Neural progenitor cell (in vitro differentiated cells): ENCODE results near the gene ANKRD11. TPM values are rescaled to one million over a fixed set of nuclear protein-coding genes. Genes with fewer than 3 reads are reported as not detected.

Source experiments
- DNase-seq: peaks from one replicate; pipeline ENCODE4 v3.0.0-alpha.2; 2016; ENCODE audit warnings: low spot score
- H2AFZ ChIP-seq: fragments of 200-600 bp; sonication (generic); replicated peaks from 2 replicates; pipeline ENCODE4 v1.6.1; 2016; ENCODE audit warnings: antibody characterized with exemption
- H3F3A ChIP-seq: fragments of 200-600 bp; sonication (generic); 2 replicates; pipeline ENCODE4 v1.6.1; 2016; ENCODE audit warnings: antibody characterized with exemption, low read depth
- H3K27ac ChIP-seq: fragments of 200-600 bp; sonication (generic); 2 replicates; pipeline ENCODE4 v1.5.1; 2016; ENCODE audit warnings: mild to moderate bottlenecking
- H3K27me3 ChIP-seq: fragments of 200-600 bp; sonication (generic); 2 replicates; pipeline ENCODE4 v1.6.1; 2016; ENCODE audit warnings: mild to moderate bottlenecking, moderate library complexity
- H3K36me3 ChIP-seq: fragments of 200-600 bp; sonication (generic); 2 replicates; pipeline ENCODE4 v1.5.1; 2016
- H3K4me1 ChIP-seq: fragments of 200-600 bp; sonication (generic); 2 replicates; pipeline ENCODE4 v1.6.1; 2016; ENCODE audit warnings: mixed run types
- H3K4me2 ChIP-seq: fragments of 200-600 bp; sonication (generic); 2 replicates; pipeline ENCODE4 v1.6.1; 2016
- H3K4me3 ChIP-seq: fragments of 200-600 bp; sonication (generic); 2 replicates; pipeline ENCODE4 v1.5.1; 2016
- H3K79me2 ChIP-seq: fragments of 200-600 bp; sonication (generic); 2 replicates; pipeline ENCODE4 v1.6.1; 2016; ENCODE audit warnings: low read depth
- H3K9ac ChIP-seq: fragments of 200-600 bp; sonication (generic); 2 replicates; pipeline ENCODE4 v1.6.1; 2016
- H3K9me3 ChIP-seq: fragments of 200-600 bp; sonication (generic); 2 replicates; pipeline ENCODE4 v1.5.1; 2016; ENCODE audit warnings: low read depth
- H4K20me1 ChIP-seq: fragments of 200-600 bp; sonication (generic); 2 replicates; pipeline ENCODE4 v1.6.1; 2016; ENCODE audit warnings: low read depth
- H3K27ac Mint-ChIP-seq: 3 replicates; pipeline ENCODE4 v1.8.0; 2021; ENCODE audit warnings: mixed read lengths
- H3K27me3 Mint-ChIP-seq: 2 replicates; pipeline ENCODE4 v1.8.0; 2022; ENCODE audit warnings: low read depth, mild to moderate bottlenecking, inconsistent platforms, moderate library complexity, mixed read lengths; ENCODE audit not compliant: insufficient read depth
- H3K36me3 Mint-ChIP-seq: 3 replicates; pipeline ENCODE4 v1.8.0; 2021; ENCODE audit warnings: mixed read lengths
- H3K4me1 Mint-ChIP-seq: 3 replicates; pipeline ENCODE4 v1.8.0; 2021; ENCODE audit warnings: mixed read lengths
- H3K4me3 Mint-ChIP-seq: 3 replicates; pipeline ENCODE4 v1.8.0; 2021; ENCODE audit warnings: mild to moderate bottlenecking, moderate library complexity, mixed read lengths
- H3K9me3 Mint-ChIP-seq: 3 replicates; pipeline ENCODE4 v1.8.0; 2020; ENCODE audit warnings: mixed read lengths
- CTCF ChIP-seq: fragments of 200-600 bp; sonication (generic); IDR thresholded peaks from 2 replicates; pipeline ENCODE4 v1.5.1; 2017; ENCODE audit warnings: antibody characterized with exemption, mild to moderate bottlenecking
- EZH2 ChIP-seq: fragments of 200-600 bp; sonication (generic); IDR thresholded peaks from 2 replicates; pipeline ENCODE4 v1.6.1; 2017; ENCODE audit warnings: antibody characterized with exemption, mild to moderate bottlenecking, moderate library complexity
- EZH2phosphoT487 ChIP-seq: fragments of 200-600 bp; sonication (generic); IDR thresholded peaks from 2 replicates; pipeline ENCODE4 v1.6.1; 2017; ENCODE audit warnings: antibody characterized with exemption
- total RNA-seq: library from RNA; depleted of rRNA; stranded (reverse); fragments of >200 nt; gene quantifications from 2 replicates; pipeline ENCODE4 v1.2.3, GENCODE V29; 2015; ENCODE audit warnings: low replicate concordance

ANKRD11 gene
- total RNA-seq, 1 donor from 2014 or later = 47.3 TPM

- H3K9ac ChIP-seq = no peak overlapping the region
- H3K36me3 ChIP-seq = no peaks in the 10 kb centered on the region
- TF ChIP-seq EZH2phosphoT487 (no peak), EZH2 (no peak), CTCF (no peak)
- Mint-ChIP-seq H3K27me3 (peaks cover 6% of the 10 kb centered on the region), H3K9me3 (no peaks in the 10 kb centered on the region), H3K4me3 (peak overlapping the region; percentile 43), H3K27ac (peak overlapping the region; percentile 64), H3K4me1 (peaks cover 81% of the 10 kb centered on the region), H3K36me3 (peaks cover 2% of the 10 kb centered on the region)
- H4K20me1 ChIP-seq = peaks cover 100% of the 10 kb centered on the region
- DNase-seq = no peak
- no peaks in the 10 kb centered on the region for H3K9me3 ChIP-seq
- H3K4me2 ChIP-seq = no peak overlapping the region
- peaks cover 4% of the 10 kb centered on the region for H3F3A ChIP-seq
- H3K4me1 ChIP-seq = peaks cover 77% of the 10 kb centered on the region
- peaks cover 100% of the 10 kb centered on the region for H3K79me2 ChIP-seq
- no peak overlapping the region for H3K4me3 ChIP-seq
- no peaks in the 10 kb centered on the region for H3K27me3 ChIP-seq
- peak overlapping the region; percentile 39 for H3K27ac ChIP-seq
- no peak overlapping the region for H2AFZ ChIP-seq
Measured at GRCh38 chr16:89407925-89408300, 82.4 kb downstream of the ANKRD11 start.

- Histone ChIP-seq H3K36me3 (no peaks in the 10 kb centered on the region), H3K27ac (no peak overlapping the region), H3K27me3 (no peaks in the 10 kb centered on the region), H3K9ac (no peak overlapping the region), H3K9me3 (no peaks in the 10 kb centered on the region), H3K4me1 (peaks cover 75% of the 10 kb centered on the region), H3F3A (no peaks in the 10 kb centered on the region), H4K20me1 (peaks cover 100% of the 10 kb centered on the region), H3K4me2 (no peak overlapping the region), H3K79me2 (peaks cover 100% of the 10 kb centered on the region), H2AFZ (no peak overlapping the region), H3K4me3 (no peak overlapping the region)
- Mint-ChIP-seq H3K36me3 (peaks cover 2% of the 10 kb centered on the region), H3K27ac (peak overlapping the region; percentile 64), H3K27me3 (peaks cover 6% of the 10 kb centered on the region), H3K4me1 (peaks cover 77% of the 10 kb centered on the region), H3K9me3 (no peaks in the 10 kb centered on the region), H3K4me3 (no peak overlapping the region)
- DNase-seq = no peak
- TF ChIP-seq EZH2 (no peak), EZH2phosphoT487 (no peak), CTCF (no peak)
Measured at GRCh38 chr16:89407282-89407924, 83.0 kb downstream of the ANKRD11 start.

GRCh38 chr16:89406277-89406888, 84.0 kb downstream of the ANKRD11 start:
- Mint-ChIP-seq H3K27me3 (peaks cover 5% of the 10 kb centered on the region), H3K36me3 (peaks cover 2% of the 10 kb centered on the region), H3K9me3 (no peaks in the 10 kb centered on the region), H3K4me3 (peak overlapping the region; percentile 44), H3K4me1 (peaks cover 81% of the 10 kb centered on the region), H3K27ac (peak overlapping the region; percentile 43)
- H4K20me1 ChIP-seq = peaks cover 100% of the 10 kb centered on the region
- no peaks in the 10 kb centered on the region for H3F3A ChIP-seq
- peaks cover 69% of the 10 kb centered on the region for H3K4me1 ChIP-seq
- H3K36me3 ChIP-seq = no peaks in the 10 kb centered on the region
- no peak overlapping the region for H3K9ac ChIP-seq
- no peak overlapping the region for H2AFZ ChIP-seq
- peak overlapping the region; percentile 57 for H3K27ac ChIP-seq
- H3K27me3 ChIP-seq = no peaks in the 10 kb centered on the region
- H3K4me3 ChIP-seq = no peak overlapping the region
- peak overlapping the region; percentile 38 for H3K4me2 ChIP-seq
- H3K79me2 ChIP-seq = peaks cover 100% of the 10 kb centered on the region
- DNase-seq = no peak
- H3K9me3 ChIP-seq = no peaks in the 10 kb centered on the region
- TF ChIP-seq CTCF = no peak
- no peak for TF ChIP-seq EZH2
